Measurements from ENCODE around the gene PARVA.

PARVA gene

DNA sequence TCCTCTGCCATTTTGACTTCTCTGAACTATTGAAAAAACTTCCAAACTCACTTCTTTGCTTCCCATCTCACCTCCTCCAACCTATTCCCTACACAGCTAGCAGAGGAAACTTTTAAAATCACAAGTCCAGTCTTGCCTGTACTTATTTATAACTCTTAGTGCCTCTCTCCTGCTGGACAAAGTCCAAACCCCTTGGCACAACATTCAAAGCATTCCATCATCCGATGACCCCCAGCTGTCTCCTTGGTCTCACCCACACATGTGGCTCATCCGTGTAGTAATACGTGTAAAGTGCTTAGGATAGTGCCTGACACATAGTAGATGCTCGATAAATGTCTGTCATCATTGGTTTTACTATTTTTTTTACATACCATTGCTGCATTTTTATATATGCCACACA is 101.4 kb downstream of the PARVA start (continued):
- TF ChIP-seq, protein P1, sequence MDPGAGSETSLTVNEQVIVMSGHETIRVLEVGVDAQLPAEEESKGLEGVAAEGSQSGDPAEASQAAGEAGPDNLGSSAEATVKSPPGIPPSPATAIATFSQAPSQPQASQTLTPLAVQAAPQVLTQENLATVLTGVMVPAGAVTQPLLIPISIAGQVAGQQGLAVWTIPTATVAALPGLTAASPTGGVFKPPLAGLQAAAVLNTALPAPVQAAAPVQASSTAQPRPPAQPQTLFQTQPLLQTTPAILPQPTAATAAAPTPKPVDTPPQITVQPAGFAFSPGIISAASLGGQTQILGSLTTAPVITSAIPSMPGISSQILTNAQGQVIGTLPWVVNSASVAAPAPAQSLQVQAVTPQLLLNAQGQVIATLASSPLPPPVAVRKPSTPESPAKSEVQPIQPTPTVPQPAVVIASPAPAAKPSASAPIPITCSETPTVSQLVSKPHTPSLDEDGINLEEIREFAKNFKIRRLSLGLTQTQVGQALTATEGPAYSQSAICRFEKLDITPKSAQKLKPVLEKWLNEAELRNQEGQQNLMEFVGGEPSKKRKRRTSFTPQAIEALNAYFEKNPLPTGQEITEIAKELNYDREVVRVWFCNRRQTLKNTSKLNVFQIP (CRISPR knock-in tag; IDR thresholded peaks at IDR 0.05; ENCODE audit: borderline replicate concordance, low read depth) = no peak
- TF ChIP-seq GLIS3 (CRISPR knock-in tag; IDR thresholded peaks at IDR 0.05) = no peak
- TF ChIP-seq ZFP30 (CRISPR knock-in tag; IDR thresholded peaks at IDR 0.05) = no peak
- TF ChIP-seq ZNF70 (CRISPR knock-in tag; IDR thresholded peaks at IDR 0.05) = no peak
- no peak for TF ChIP-seq ESRRG (CRISPR knock-in tag; IDR thresholded peaks at IDR 0.05)

GRCh38 chr11:12480401-12480800 is 103.0 kb downstream of the PARVA start:
- no peak for ATAC-seq
- TF ChIP-seq ESRRG (CRISPR knock-in tag; IDR thresholded peaks at IDR 0.05) (no peak), OSR1 (CRISPR knock-in tag; IDR thresholded peaks at IDR 0.05) (no peak), BACH2 (CRISPR knock-in tag; IDR thresholded peaks at IDR 0.05; ENCODE audit: borderline replicate concordance) (no peak), TOX (CRISPR knock-in tag; IDR thresholded peaks at IDR 0.05; ENCODE audit: borderline replicate concordance) (no peak), TCF4 (CRISPR knock-in tag; IDR thresholded peaks at IDR 0.05; ENCODE audit: borderline replicate concordance) (no peak)
- TF ChIP-seq, protein P2, sequence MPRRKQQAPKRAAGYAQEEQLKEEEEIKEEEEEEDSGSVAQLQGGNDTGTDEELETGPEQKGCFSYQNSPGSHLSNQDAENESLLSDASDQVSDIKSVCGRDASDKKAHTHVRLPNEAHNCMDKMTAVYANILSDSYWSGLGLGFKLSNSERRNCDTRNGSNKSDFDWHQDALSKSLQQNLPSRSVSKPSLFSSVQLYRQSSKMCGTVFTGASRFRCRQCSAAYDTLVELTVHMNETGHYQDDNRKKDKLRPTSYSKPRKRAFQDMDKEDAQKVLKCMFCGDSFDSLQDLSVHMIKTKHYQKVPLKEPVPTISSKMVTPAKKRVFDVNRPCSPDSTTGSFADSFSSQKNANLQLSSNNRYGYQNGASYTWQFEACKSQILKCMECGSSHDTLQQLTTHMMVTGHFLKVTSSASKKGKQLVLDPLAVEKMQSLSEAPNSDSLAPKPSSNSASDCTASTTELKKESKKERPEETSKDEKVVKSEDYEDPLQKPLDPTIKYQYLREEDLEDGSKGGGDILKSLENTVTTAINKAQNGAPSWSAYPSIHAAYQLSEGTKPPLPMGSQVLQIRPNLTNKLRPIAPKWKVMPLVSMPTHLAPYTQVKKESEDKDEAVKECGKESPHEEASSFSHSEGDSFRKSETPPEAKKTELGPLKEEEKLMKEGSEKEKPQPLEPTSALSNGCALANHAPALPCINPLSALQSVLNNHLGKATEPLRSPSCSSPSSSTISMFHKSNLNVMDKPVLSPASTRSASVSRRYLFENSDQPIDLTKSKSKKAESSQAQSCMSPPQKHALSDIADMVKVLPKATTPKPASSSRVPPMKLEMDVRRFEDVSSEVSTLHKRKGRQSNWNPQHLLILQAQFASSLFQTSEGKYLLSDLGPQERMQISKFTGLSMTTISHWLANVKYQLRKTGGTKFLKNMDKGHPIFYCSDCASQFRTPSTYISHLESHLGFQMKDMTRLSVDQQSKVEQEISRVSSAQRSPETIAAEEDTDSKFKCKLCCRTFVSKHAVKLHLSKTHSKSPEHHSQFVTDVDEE (CRISPR knock-in tag; IDR thresholded peaks at IDR 0.05) = no peak

DNA sequence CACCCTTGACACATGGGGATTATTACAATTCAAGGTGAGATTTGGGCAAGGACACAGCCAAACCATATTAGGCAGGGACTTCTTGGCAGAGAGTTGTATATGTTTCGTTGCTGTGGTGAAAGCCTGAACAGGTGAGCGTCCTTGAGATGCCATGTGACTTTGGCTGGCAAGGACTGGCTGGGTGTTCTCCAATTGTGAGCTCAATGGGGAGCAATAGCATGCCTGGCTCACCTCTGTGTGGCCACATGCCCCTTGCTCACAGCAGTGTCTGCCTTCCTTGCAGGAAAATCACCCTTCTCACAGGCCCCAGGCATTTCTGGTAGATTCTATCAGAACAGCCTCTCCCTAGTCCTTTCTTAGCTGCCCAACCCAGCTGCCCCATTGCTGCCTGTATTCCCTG is 105.5 kb downstream of the PARVA start:
- no peak for TF ChIP-seq ZNF70 (CRISPR knock-in tag; IDR thresholded peaks at IDR 0.05)
- no peak for TF ChIP-seq ARNTL (CRISPR knock-in tag; IDR thresholded peaks at IDR 0.05; ENCODE audit: borderline replicate concordance, low read depth)
- TF ChIP-seq ZFP3 (CRISPR knock-in tag; IDR thresholded peaks at IDR 0.05) = no peak
- TF ChIP-seq RARB (CRISPR knock-in tag; IDR thresholded peaks at IDR 0.05) = no peak
- no peak for TF ChIP-seq ISL1 (CRISPR knock-in tag; IDR thresholded peaks at IDR 0.05)
- TF ChIP-seq CSDC2 (CRISPR knock-in tag; IDR thresholded peaks at IDR 0.05) = no peak
- TF ChIP-seq ESRRG (CRISPR knock-in tag; IDR thresholded peaks at IDR 0.05) = no peak
- TF ChIP-seq GLIS3 (CRISPR knock-in tag; IDR thresholded peaks at IDR 0.05) = no peak
- no peak for TF ChIP-seq OSR1 (CRISPR knock-in tag; IDR thresholded peaks at IDR 0.05)
- no peak for TF ChIP-seq PPARA (CRISPR knock-in tag; IDR thresholded peaks at IDR 0.05; ENCODE audit: borderline replicate concordance)
- TF ChIP-seq ZNF8 (CRISPR knock-in tag; IDR thresholded peaks at IDR 0.05) = no peak
- ATAC-seq = no peak

- ATAC-seq = no peak
- TF ChIP-seq, protein P3, sequence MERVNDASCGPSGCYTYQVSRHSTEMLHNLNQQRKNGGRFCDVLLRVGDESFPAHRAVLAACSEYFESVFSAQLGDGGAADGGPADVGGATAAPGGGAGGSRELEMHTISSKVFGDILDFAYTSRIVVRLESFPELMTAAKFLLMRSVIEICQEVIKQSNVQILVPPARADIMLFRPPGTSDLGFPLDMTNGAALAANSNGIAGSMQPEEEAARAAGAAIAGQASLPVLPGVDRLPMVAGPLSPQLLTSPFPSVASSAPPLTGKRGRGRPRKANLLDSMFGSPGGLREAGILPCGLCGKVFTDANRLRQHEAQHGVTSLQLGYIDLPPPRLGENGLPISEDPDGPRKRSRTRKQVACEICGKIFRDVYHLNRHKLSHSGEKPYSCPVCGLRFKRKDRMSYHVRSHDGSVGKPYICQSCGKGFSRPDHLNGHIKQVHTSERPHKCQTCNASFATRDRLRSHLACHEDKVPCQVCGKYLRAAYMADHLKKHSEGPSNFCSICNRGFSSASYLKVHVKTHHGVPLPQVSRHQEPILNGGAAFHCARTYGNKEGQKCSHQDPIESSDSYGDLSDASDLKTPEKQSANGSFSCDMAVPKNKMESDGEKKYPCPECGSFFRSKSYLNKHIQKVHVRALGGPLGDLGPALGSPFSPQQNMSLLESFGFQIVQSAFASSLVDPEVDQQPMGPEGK (CRISPR knock-in tag; IDR thresholded peaks at IDR 0.05; ENCODE audit: borderline replicate concordance) = no peak
- TF ChIP-seq BACH2 (CRISPR knock-in tag; IDR thresholded peaks at IDR 0.05; ENCODE audit: borderline replicate concordance) (no peak), ZNF8 (CRISPR knock-in tag; IDR thresholded peaks at IDR 0.05) (no peak), ZNF70 (CRISPR knock-in tag; IDR thresholded peaks at IDR 0.05) (no peak), TOX (CRISPR knock-in tag; IDR thresholded peaks at IDR 0.05; ENCODE audit: borderline replicate concordance) (no peak), ZNF565 (CRISPR knock-in tag; conservative IDR thresholded peaks at IDR 0.05; ENCODE audit: low read depth) (no peak), RARB (CRISPR knock-in tag; IDR thresholded peaks at IDR 0.05) (no peak), CSRNP3 (CRISPR knock-in tag; IDR thresholded peaks at IDR 0.05) (no peak), ZFP3 (CRISPR knock-in tag; IDR thresholded peaks at IDR 0.05) (no peak), CSDC2 (CRISPR knock-in tag; IDR thresholded peaks at IDR 0.05) (no peak), TCF4 (CRISPR knock-in tag; IDR thresholded peaks at IDR 0.05; ENCODE audit: borderline replicate concordance) (no peak), OSR1 (CRISPR knock-in tag; IDR thresholded peaks at IDR 0.05) (no peak), ISL1 (CRISPR knock-in tag; IDR thresholded peaks at IDR 0.05) (no peak), ARNTL (CRISPR knock-in tag; IDR thresholded peaks at IDR 0.05; ENCODE audit: borderline replicate concordance, low read depth) (no peak)
- TF ChIP-seq, protein P1 (CRISPR knock-in tag; IDR thresholded peaks at IDR 0.05; ENCODE audit: borderline replicate concordance, low read depth) = no peak
- TF ChIP-seq, protein P2 (CRISPR knock-in tag; IDR thresholded peaks at IDR 0.05) = no peak
- TF ChIP-seq, protein P4, sequence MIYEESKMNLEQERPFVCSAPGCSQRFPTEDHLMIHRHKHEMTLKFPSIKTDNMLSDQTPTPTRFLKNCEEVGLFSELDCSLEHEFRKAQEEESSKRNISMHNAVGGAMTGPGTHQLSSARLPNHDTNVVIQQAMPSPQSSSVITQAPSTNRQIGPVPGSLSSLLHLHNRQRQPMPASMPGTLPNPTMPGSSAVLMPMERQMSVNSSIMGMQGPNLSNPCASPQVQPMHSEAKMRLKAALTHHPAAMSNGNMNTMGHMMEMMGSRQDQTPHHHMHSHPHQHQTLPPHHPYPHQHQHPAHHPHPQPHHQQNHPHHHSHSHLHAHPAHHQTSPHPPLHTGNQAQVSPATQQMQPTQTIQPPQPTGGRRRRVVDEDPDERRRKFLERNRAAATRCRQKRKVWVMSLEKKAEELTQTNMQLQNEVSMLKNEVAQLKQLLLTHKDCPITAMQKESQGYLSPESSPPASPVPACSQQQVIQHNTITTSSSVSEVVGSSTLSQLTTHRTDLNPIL (CRISPR knock-in tag; IDR thresholded peaks at IDR 0.05; ENCODE audit: low read depth) = no peak
These were observed 106.2 kb downstream of the PARVA start for GRCh38 chr11:12483604-12484003.
